ENCODE data around the gene DNAJC6.

DNAJC6 gene

DNA sequence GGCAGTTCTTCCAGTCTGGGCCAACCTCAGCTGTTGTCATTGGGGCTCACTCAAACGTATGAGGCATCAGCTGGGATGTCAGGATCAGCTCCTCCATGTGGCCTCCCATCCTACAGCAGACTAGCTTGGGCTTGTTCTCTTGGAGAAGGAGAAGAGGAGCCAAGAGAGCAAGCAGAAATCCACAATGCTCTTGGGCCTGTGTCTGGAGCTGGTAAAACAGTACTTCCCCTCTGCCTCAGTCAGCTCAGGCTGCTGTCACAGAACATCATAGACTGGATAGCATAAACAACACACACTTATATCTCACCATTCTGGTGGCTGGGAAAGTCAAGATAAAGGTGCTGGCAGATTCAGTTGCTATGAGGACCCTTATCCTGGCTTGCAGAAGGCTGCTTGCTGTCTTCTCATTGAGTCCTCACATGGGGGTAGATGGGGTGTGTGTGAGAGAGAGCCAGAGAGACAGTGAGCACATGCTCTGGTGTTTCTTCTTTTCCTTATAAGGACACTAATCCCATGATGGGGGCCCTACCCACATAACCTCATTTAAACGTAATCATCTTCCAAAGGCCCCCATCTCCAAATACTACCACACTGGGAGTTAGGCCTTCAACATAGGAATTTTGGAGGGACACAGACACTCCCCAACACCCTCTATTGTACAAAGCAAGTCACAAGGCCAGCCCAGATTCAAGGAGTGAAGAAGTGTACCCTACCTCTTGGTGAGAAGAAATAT, 16.3 kb upstream of the DNAJC6 start:
- no peak overlapping the region for H3K4me3 ChIP-seq (ENCODE audit: low read depth, low read length)
- no peak for TF ChIP-seq CTCF (IDR thresholded peaks at IDR 0.05; ENCODE audit: borderline replicate concordance, insufficient read depth, low read depth, low read length)

DNA sequence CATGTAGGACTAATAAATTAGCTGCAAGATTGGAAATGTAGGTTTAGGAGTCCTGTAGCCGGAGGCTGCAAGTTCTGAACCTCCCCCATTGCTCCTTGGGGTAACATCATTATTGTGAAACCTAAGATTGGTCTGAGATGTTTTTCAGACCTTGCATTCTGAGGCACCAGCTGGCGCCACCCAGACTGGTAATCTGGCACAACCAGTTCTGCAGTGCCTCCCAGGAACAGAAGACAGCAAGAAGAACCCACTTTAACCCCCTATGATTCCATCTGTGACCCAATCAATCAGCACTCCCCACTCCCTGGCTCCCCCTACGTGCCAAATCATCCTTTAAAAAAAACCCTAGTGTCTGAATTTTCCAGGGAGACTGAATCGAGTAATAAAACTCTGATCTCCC, 11.6 kb upstream of the DNAJC6 start:
- no peak for TF ChIP-seq CTCF (IDR thresholded peaks at IDR 0.05; ENCODE audit: borderline replicate concordance, insufficient read depth, low read depth, low read length)
- no peak overlapping the region for H3K4me3 ChIP-seq (ENCODE audit: low read depth, low read length)

- no peak overlapping the region for H3K4me3 ChIP-seq (ENCODE audit: low read depth, low read length)
- no peak for TF ChIP-seq CTCF (IDR thresholded peaks at IDR 0.05; ENCODE audit: borderline replicate concordance, insufficient read depth, low read depth, low read length)
Observed at GRCh38 chr1:65299328-65299727, 10.0 kb upstream of the DNAJC6 start.

DNA sequence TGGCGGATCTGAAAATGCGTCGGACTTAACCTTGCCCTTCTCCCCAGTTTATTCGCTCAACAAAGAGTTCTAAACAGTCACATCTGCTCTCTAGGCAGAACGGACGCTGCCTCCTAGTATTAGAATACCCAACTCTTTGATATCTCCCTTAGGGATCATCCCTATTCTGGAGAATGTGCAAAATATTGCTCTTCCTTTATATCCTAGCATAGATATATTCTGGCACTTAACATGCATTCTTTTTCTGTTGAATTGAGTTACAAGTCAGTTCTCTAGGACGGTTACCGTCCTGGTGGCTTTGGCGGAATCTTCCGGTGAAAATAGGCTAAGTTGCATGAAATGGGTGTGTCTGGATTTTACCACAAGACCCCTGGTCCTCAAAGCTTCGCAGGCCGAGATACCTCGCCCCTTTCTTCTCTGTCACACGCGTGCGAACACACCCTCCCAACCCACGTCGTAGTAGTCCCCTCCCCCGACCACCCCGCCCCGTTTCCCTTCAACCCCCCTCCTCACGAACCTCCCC, 501 bp upstream of the DNAJC6 start:
- no peak for TF ChIP-seq CTCF (IDR thresholded peaks at IDR 0.05; ENCODE audit: borderline replicate concordance, insufficient read depth, low read depth, low read length)
- no peak overlapping the region for H3K4me3 ChIP-seq (ENCODE audit: low read depth, low read length)

GRCh38 chr1:65310078-65310587, 790 bp downstream of the DNAJC6 start:
- no peak overlapping the region for H3K4me3 ChIP-seq (ENCODE audit: low read depth, low read length)
- no peak for TF ChIP-seq CTCF (IDR thresholded peaks at IDR 0.05; ENCODE audit: borderline replicate concordance, insufficient read depth, low read depth, low read length)

DNA sequence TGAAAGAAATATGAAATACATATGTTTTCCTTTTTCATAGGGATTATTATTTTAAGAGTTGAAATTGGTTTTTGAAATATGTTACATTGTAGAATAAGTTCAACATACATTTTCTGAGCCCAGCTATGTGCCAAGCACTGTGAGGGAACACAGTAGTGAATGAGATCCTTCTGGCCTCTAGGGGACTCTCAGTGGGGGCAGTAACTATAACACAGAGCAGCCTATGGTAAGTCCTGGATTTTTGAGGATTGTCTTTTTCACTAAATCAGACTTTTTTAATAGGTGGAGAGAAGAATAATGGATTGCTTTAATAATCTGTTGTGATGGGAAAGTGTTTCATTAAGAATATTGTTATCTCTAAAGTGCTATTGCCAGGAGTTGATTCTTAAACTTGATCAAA, 2.4 kb downstream of the DNAJC6 start:
- no peak overlapping the region for H3K4me3 ChIP-seq (ENCODE audit: low read depth, low read length)
- TF ChIP-seq CTCF (IDR thresholded peaks at IDR 0.05; ENCODE audit: borderline replicate concordance, insufficient read depth, low read depth, low read length), result no peak

- no peak for TF ChIP-seq CTCF (IDR thresholded peaks at IDR 0.05; ENCODE audit: borderline replicate concordance, insufficient read depth, low read depth, low read length)
- H3K4me3 ChIP-seq (ENCODE audit: low read depth, low read length), result no peak overlapping the region
Observed at GRCh38 chr1:65316233-65316632, 6.9 kb downstream of the DNAJC6 start.
